22Rv1 (cell line): Measurements from ENCODE around the gene RPS6KB2.

Experiments used
- ZFX ChIP-seq: fragments of 450-650 bp; IDR thresholded peaks from 2 replicates; pipeline ENCODE4 v1.6.1; 2017; ENCODE audit warnings: antibody characterized with exemption, borderline replicate concordance
- TF ChIP-seq, protein P1 (sequence below): fragments of 450-650 bp; IDR thresholded peaks from 2 replicates; pipeline ENCODE4 v1.5.1; 2017; ENCODE audit warnings: mild to moderate bottlenecking

DNA sequence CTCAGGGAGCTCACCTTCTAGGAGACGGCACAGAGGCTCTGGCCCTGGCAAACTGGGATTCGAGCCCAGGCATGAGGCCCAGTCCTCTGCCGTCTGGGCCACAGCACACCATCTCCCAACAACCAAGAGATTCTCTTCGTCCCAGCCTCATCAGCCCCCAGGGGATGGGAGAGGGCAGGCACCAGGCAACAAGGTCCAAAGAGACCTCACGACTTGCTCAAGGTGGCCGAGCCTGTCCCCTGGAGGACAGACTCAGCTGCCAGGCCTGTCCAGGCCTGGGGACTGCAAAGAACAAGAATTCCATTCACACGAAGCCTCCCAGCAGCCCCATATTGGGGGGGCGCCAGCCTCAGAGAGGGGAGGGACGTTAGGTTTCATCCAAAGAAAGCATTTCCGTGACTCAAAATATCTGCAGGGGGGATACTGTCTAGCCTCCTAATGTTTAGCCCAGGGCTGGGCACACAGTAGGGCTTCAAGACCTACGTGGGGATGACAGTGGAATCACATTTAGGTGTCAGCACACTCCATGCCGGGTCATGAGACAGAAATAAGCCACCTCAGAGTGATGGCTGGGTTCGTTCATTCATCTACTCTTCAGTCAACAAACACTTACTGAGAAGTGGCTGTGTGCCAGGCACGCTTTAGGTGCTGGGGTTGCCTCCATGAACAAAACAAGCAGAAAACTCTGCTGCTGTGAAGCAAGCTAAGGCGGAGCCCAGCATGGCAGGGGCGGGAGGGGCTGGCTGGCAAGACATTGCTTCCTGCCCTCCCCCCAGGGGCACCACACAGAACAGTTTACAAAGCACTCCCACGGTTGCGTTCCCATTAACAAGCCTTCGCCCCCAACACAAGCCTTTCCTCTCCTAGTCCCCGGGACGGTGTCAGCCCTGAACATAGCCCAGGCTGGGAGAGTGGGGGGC, 11.6 kb upstream of the RPS6KB2 start:
- TF ChIP-seq, protein P1, sequence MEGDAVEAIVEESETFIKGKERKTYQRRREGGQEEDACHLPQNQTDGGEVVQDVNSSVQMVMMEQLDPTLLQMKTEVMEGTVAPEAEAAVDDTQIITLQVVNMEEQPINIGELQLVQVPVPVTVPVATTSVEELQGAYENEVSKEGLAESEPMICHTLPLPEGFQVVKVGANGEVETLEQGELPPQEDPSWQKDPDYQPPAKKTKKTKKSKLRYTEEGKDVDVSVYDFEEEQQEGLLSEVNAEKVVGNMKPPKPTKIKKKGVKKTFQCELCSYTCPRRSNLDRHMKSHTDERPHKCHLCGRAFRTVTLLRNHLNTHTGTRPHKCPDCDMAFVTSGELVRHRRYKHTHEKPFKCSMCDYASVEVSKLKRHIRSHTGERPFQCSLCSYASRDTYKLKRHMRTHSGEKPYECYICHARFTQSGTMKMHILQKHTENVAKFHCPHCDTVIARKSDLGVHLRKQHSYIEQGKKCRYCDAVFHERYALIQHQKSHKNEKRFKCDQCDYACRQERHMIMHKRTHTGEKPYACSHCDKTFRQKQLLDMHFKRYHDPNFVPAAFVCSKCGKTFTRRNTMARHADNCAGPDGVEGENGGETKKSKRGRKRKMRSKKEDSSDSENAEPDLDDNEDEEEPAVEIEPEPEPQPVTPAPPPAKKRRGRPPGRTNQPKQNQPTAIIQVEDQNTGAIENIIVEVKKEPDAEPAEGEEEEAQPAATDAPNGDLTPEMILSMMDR: no peak
- no peak for TF ChIP-seq ZFX
